GM12878 (cell line): ENCODE measurements around the gene TRAPPC4. TPM values are rescaled to one million over a fixed set of nuclear protein-coding genes. Genes with fewer than 3 reads are reported as not detected.

Experiments used
- BCLAF1 ChIP-seq: fragments of 450-650 bp; IDR thresholded peaks from 2 replicates; pipeline ENCODE4 v1.6.1; 2017; ENCODE audit warnings: antibody characterized with exemption, mild to moderate bottlenecking, moderate library complexity
- CBX3 ChIP-seq: fragments of 200-600 bp; sonication (generic); IDR thresholded peaks from 2 replicates; pipeline ENCODE4 v1.6.1; 2016; ENCODE audit warnings: low read depth, borderline replicate concordance
- CREB1 ChIP-seq: IDR thresholded peaks from 2 replicates; pipeline ENCODE4 v1.6.1; 2012; ENCODE audit warnings: low read depth, mild to moderate bottlenecking, inconsistent platforms
- EGR1 ChIP-seq, 2 experiments: IDR thresholded peaks; 1 replicate in 1 of 2; 2 replicates in 1 of 2; pipeline ENCODE4 v1.6.1; 2011 to 2012; ENCODE audit warnings: low read depth in 2 of 2, low read length in 2 of 2, borderline replicate concordance in 1 of 2, mild to moderate bottlenecking in 1 of 2, moderate library complexity in 1 of 2
- EP300 ChIP-seq, 2 experiments: fragments of 150-350 bp in 1 of 2; IDR thresholded peaks; 2 replicates each; pipeline ENCODE4 v1.6.1; 2011 to 2012; ENCODE audit warnings: low read depth in 2 of 2, low read length in 2 of 2, borderline replicate concordance in 1 of 2, improper control_type of control experiment in 1 of 2, inconsistent platforms in 1 of 2; ENCODE audit not compliant: control insufficient read depth in 1 of 2
- EZH2 ChIP-seq: IDR thresholded peaks from 2 replicates; pipeline ENCODE4 v1.6.1; 2012; ENCODE audit warnings: low read depth, mild to moderate bottlenecking, control low read depth, inconsistent platforms, low read length, borderline replicate concordance; ENCODE audit not compliant: control insufficient read depth
- GABPA ChIP-seq: IDR thresholded peaks from 2 replicates; pipeline ENCODE4 v1.6.1; 2014; ENCODE audit warnings: antibody characterized with exemption, low read depth, mild to moderate bottlenecking, inconsistent platforms
- HDAC2 ChIP-seq: fragments of 200-600 bp; sonication (generic); IDR thresholded peaks from 2 replicates; pipeline ENCODE4 v1.6.1; 2017
- IKZF2 ChIP-seq, 2 experiments: fragments of 450-650 bp; IDR thresholded peaks; 2 replicates each; pipeline ENCODE4 v1.6.1; 2017; ENCODE audit warnings: mild to moderate bottlenecking in 2 of 2, moderate library complexity in 2 of 2
- KDM1A ChIP-seq: fragments of 200-600 bp; sonication (generic); IDR thresholded peaks from 2 replicates; pipeline ENCODE4 v1.6.1; 2016; ENCODE audit warnings: borderline replicate concordance
- MXI1 ChIP-seq: fragments of 150-350 bp; IDR thresholded peaks from 2 replicates; pipeline ENCODE4 v1.6.1; 2011; ENCODE audit warnings: low read depth, mild to moderate bottlenecking, inconsistent platforms, low read length, improper control_type of control experiment
- NFYB ChIP-seq: IDR thresholded peaks from 2 replicates; pipeline ENCODE4 v1.6.1; 2011; ENCODE audit warnings: low read depth, mild to moderate bottlenecking, low read length, improper control_type of control experiment, moderate library complexity; ENCODE audit not compliant: insufficient read depth
- NRF1 ChIP-seq: conservative IDR thresholded peaks from 2 replicates; pipeline ENCODE4 v1.6.1; 2011; ENCODE audit warnings: mild to moderate bottlenecking, low read depth, low read length, improper control_type of control experiment
- PAX8 ChIP-seq: fragments of 450-650 bp; IDR thresholded peaks from 2 replicates; pipeline ENCODE4 v1.6.1; 2017; ENCODE audit warnings: mild to moderate bottlenecking, moderate library complexity
- POU2F2 ChIP-seq: IDR thresholded peaks from 3 replicates; pipeline ENCODE4 v1.6.1; 2011; ENCODE audit warnings: low read depth, mild to moderate bottlenecking, low read length, borderline replicate concordance
- RELA ChIP-seq: fragments of 450-650 bp; IDR thresholded peaks from 2 replicates; pipeline ENCODE4 v1.8.0; 2014; ENCODE audit warnings: borderline replicate concordance; ENCODE audit not compliant: partially characterized antibody
- SMARCA5 ChIP-seq: fragments of 450-650 bp; IDR thresholded peaks from 2 replicates; pipeline ENCODE4 v1.6.1; 2017; ENCODE audit warnings: mild to moderate bottlenecking
- SMC3 ChIP-seq: IDR thresholded peaks from 2 replicates; pipeline ENCODE4 v1.6.1; 2011; ENCODE audit warnings: low read length, improper control_type of control experiment, borderline replicate concordance
- TAF1 ChIP-seq: IDR thresholded peaks from 2 replicates; pipeline ENCODE4 v1.6.1; 2011; ENCODE audit warnings: mild to moderate bottlenecking, low read depth, low read length, borderline replicate concordance
- TCF3 ChIP-seq: IDR thresholded peaks from 2 replicates; pipeline ENCODE4 v1.6.1; 2012; ENCODE audit warnings: low read depth, mild to moderate bottlenecking, low read length, borderline replicate concordance; ENCODE audit not compliant: insufficient read depth
- ZNF592 ChIP-seq: fragments of 450-650 bp; IDR thresholded peaks from 2 replicates; pipeline ENCODE4 v1.6.1; 2017; ENCODE audit warnings: mild to moderate bottlenecking, moderate library complexity
- polyA plus RNA-seq, 11 experiments: library from polyadenylated mRNA; depleted of rRNA in 4 of 11; unstranded in 6 of 11; stranded (reverse) in 5 of 11; fragments of >200 nt; fragmentation: Nextera tagmentation in 4 of 11; fragmentation: Illumina TruSeq in 1 of 11; extraction: Ambion mirVana in 4 of 11; extraction: Trizol in 1 of 11; gene quantifications; 1 replicate in 1 of 11; 2 replicates in 10 of 11; pipeline versions ENCODE4 v1.2.1 to v1.2.3, GENCODE V29; 2011 to 2016; ENCODE audit warnings: inconsistent platforms in 2 of 11, missing spikeins in 2 of 11, low read depth in 1 of 11
- total RNA-seq, 4 experiments: library from RNA; depleted of rRNA in 3 of 4; stranded (reverse); fragments of >200 nt in 3 of 4; fragmentation: Illumina TruSeq in 1 of 4; extraction: Trizol in 1 of 4; gene quantifications; 2 replicates each; pipeline versions ENCODE4 v1.2.1 to v1.2.3, GENCODE V29; 2013 to 2021

The TRAPPC4 gene
- total and polyA plus RNA-seq, 10 of the 15 experiments (the other 5 are each of a cell fraction or from before 2014, with no cell fraction given), result 61.6 to 231 (median 98.8) TPM

GRCh38 chr11:119057000-119057769, 38.6 kb downstream of the TRAPPC4 start, which contains the start of gene HYOU1 (continued):
- TF ChIP-seq POU2F2 (peak; percentile 61), CBX3 (no peak), SMC3 (no peak; the same call in 1 of the 2 replicates), BCLAF1 (peak; percentile 73; the same call in 1 of the 2 replicates), ZNF592 (no peak), MXI1 (peak; percentile 51; the same call in 1 of the 2 replicates), HDAC2 (no peak), TCF3 (peak; percentile 66; the same call in 1 of the 2 replicates), IKZF2 (IDR thresholded peaks at IDR 0.05) (no peak), NRF1 (peak; percentile 27; the same call in 1 of the 2 replicates), EGR1 (IDR thresholded peaks at IDR 0.05; ENCODE audit: borderline replicate concordance in 1 of 2, low read depth in 2 of 2, low read length in 2 of 2) (peak in 1 of 2 experiments; percentile 51; a peak in 2 of 3 replicates), NFYB (peak; percentile 91), PAX8 (no peak), TAF1 (peak; percentile 88), CREB1 (peak; percentile 85), KDM1A (no peak), EP300 (IDR thresholded peaks at IDR 0.05; ENCODE audit: borderline replicate concordance in 1 of 2, control insufficient read depth in 1 of 2, low read depth in 2 of 2, low read length in 2 of 2) (no peak), RELA (peak; percentile 52), GABPA (no peak), EZH2 (no peak), SMARCA5 (peak; percentile 55)
